Urinary bladder (tissue), 4 donors: ENCODE results near the gene AMFR. TPM values are rescaled to one million over a fixed set of nuclear protein-coding genes. Genes with fewer than 3 reads are reported as not detected.

Experiments
- DNase-seq: peaks from one replicate; pipeline ENCODE4 v3.0.0-alpha.2; 2015; ENCODE audit errors: extremely low spot score
- H3K27ac ChIP-seq: one replicate; pipeline ENCODE4 v1.5.1; 2013; ENCODE audit warnings: low read depth, mild to moderate bottlenecking, moderate library complexity
- H3K36me3 ChIP-seq: one replicate; pipeline ENCODE4 v1.6.1; 2013; ENCODE audit warnings: mild to moderate bottlenecking, moderate library complexity; ENCODE audit not compliant: insufficient read depth
- H3K4me1 ChIP-seq: one replicate; pipeline ENCODE4 v1.6.1; 2013; ENCODE audit warnings: mild to moderate bottlenecking, moderate library complexity; ENCODE audit not compliant: insufficient read depth
- H3K4me3 ChIP-seq: one replicate; pipeline ENCODE4 v1.5.1; 2013; ENCODE audit warnings: low read depth, low read length
- WGBS: extraction: QIAGEN DNeasy Blood & Tissue Kit; methylation state at CpG from one replicate; pipeline ENCODE4 v1.1.7; 2013; 5-methylcytosine and 5-hydroxymethylcytosine counted together
- polyA plus RNA-seq: library from polyadenylated mRNA; stranded (reverse); fragments of 200-250 nt; gene quantifications from one replicate; pipeline ENCODE4 v1.2.3, GENCODE V29; 2013
- total RNA-seq: library from RNA; depleted of rRNA; stranded (reverse); fragments of >200 nt; gene quantifications from one replicate; pipeline ENCODE4 v1.2.3, GENCODE V29; 2014
- donor health status: healthy with polysubstance abuse.
- donor health status: healthy.

The AMFR gene
- total RNA-seq (120 TPM), polyA plus RNA-seq (82.6 TPM)

DNA sequence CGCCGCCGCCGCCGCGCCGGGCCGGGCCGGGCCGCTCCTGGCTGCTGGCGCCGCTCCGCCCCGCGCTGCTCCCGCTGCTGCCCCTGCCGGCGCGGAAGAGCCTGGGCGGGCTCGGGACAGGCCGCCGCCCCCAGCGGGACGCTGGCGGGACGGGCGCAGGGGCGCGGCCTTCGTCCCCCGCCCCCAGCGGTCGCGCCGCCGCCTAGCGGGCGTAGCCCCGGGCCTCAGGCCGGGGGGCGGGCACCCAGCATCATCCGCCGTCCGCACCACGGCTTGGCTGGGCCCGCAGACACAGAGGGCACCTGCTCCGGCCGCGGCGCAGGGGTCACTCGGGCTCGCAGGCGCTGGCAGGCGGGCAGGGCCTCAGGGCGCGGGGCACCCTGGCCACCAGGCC, at the start of gene AMFR:
AMFR (minus strand) TSS at position 107 of the 394 bp plus-strand sequence. CDS start 218 bp downstream, outside the sequence.
- under 1% methylated on average over 57 of the region's 57 CpGs for WGBS
- Histone ChIP-seq H3K4me1 (no peaks in the 10 kb centered on the region), H3K27ac (peak within 1 kb of the TSS; percentile 91), H3K36me3 (no peaks in the 10 kb centered on the region), H3K4me3 (peak within 1 kb of the TSS; percentile 100)
- no peak for DNase-seq

DNA sequence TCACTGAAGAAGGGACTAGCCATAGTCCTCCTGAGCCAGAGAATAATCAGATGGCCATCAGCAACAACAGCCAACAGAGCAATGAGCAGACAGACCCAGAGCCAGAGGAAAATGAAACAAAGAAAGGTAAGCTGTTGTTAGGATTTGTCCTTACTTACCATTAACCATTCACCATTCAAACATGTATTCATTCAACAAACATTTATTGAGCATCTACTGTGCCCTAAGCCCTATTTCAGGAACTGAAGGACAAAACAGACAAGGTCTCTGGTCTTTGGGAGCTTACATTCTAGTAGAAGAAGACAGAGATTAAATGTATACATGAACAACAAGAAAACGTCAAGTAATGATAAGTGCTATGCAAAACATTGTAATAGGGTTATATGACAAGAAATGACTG, 45.3 kb upstream of the AMFR start:
- Histone ChIP-seq H3K4me3 (no peak overlapping the region), H3K4me1 (no peaks in the 10 kb centered on the region), H3K36me3 (peaks cover 11% of the 10 kb centered on the region), H3K27ac (no peak overlapping the region)
- 90% methylated on average over 1 of the region's 1 CpG for WGBS
- no peak for DNase-seq

DNA sequence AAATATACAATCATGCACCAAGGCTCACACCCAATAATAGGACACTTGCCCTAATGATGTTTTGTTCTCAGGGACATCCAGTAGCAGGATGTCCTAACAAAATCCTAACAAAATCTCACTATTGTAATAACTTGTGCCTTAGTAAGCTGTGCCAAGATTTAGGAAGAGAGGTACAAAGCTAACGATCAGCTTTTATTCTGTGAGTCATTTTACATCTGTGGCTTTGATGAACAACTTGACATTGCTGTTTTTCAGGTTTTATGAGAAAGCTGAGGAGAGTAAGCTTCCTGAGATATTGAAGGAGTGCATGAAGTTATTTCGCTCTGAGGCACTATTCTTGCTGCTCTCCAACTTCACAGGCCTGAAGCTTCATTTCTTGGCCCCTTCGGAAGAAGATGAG, 44.9 kb upstream of the AMFR start:
- DNase-seq = no peak
- 87% methylated on average over 3 of the region's 3 CpGs for WGBS
- Histone ChIP-seq H3K4me1 (no peaks in the 10 kb centered on the region), H3K27ac (no peak overlapping the region), H3K4me3 (no peak overlapping the region), H3K36me3 (peaks cover 11% of the 10 kb centered on the region)

DNA sequence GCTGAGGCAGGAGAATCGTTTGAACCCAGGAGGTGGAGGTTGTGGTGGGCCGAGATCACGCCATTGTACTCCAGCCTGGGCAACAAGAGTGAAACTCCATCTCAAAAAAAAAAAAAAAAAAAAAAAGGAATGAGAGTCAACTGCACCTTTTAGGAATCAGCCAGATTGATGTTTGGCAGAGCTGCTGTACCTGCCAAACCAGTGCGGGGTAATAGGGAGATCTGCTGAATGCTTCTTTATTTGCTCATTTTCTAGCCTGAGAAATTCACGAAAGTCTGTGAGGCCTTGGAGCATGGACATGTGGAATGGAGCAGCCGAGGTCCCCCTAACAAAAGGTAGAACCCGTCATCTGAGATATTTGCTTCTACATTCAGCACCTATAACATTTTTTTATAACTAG, 44.4 kb upstream of the AMFR start:
- no peak overlapping the region for H3K4me3 ChIP-seq
- WGBS = 94% methylated on average over 7 of the region's 7 CpGs
- H3K27ac ChIP-seq = no peak overlapping the region
- no peak for DNase-seq
- H3K36me3 ChIP-seq = peaks cover 9% of the 10 kb centered on the region
- no peaks in the 10 kb centered on the region for H3K4me1 ChIP-seq

DNA sequence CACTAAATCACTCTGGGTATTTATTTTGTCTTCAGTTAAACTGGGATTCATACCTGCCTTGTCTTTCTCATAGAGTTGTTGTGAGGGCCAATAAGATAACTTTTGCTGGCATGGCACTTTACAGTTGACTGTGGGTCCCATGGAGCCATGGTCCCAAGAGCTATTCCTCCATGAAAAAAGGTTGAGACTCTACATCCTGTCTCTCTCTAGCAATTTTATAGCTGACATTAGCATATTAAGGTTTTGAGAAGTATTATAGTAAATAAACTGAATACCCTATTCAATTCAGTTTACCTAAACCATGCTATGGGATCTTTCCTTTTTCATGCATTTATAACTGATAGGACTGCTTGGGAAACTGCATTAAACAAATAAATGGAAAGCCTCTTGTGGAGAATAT, 43.5 kb upstream of the AMFR start:
- H3K36me3 ChIP-seq = peaks cover 8% of the 10 kb centered on the region
- H3K27ac ChIP-seq = no peak overlapping the region
- no peak for DNase-seq
- H3K4me3 ChIP-seq = no peak overlapping the region
- H3K4me1 ChIP-seq = no peaks in the 10 kb centered on the region

DNA sequence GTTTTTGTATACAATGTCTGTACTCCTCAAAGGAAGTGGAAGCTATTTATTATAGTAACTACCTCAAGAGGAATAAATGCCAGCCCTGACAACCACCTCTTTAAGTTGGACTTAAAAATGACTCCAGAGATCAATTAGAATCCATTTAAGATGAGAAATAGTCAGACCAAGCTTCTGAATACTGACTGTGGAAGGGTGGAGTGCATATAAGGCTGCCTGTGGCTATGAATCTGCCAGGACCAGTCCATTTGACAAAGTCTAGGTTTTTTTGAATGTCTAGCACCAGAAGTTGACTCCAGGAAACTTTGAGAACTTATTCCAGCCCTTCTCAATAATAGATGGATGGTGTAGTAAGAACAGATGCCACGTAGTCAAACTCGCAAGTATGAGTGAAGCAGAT, 41.0 kb upstream of the AMFR start:
- WGBS = over 99% methylated on average over 2 of the region's 2 CpGs
- peaks cover 6% of the 10 kb centered on the region for H3K36me3 ChIP-seq
- H3K4me1 ChIP-seq = no peaks in the 10 kb centered on the region
- no peak overlapping the region for H3K4me3 ChIP-seq
- H3K27ac ChIP-seq = no peak overlapping the region
- no peak for DNase-seq

DNA sequence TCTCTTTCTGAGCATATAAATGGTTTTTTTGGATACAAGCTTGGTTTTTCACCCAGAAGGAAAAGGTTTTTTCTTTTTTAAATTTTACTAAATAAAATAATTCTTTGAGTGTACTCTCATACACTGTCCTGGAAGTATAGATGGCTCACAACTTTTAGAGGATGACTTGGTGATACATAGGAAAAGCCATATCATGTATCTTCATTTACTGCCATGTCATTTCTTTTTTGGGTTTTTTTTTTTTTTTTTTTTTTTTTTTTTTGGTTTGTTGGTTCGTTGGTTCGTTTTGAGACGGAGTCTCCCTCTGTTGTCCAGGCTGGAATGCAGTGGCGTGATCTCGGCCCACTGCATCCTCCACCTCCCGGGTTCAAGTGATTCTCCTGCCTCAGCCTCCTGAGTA, 37.8 kb upstream of the AMFR start:
- no peak overlapping the region for H3K27ac ChIP-seq
- 96% methylated on average over 6 of the region's 6 CpGs for whole genome bisulfite sequencing
- DNase-seq = no peak
- H3K36me3 ChIP-seq = no peaks in the 10 kb centered on the region
- no peak overlapping the region for H3K4me3 ChIP-seq
- H3K4me1 ChIP-seq = no peaks in the 10 kb centered on the region

DNA sequence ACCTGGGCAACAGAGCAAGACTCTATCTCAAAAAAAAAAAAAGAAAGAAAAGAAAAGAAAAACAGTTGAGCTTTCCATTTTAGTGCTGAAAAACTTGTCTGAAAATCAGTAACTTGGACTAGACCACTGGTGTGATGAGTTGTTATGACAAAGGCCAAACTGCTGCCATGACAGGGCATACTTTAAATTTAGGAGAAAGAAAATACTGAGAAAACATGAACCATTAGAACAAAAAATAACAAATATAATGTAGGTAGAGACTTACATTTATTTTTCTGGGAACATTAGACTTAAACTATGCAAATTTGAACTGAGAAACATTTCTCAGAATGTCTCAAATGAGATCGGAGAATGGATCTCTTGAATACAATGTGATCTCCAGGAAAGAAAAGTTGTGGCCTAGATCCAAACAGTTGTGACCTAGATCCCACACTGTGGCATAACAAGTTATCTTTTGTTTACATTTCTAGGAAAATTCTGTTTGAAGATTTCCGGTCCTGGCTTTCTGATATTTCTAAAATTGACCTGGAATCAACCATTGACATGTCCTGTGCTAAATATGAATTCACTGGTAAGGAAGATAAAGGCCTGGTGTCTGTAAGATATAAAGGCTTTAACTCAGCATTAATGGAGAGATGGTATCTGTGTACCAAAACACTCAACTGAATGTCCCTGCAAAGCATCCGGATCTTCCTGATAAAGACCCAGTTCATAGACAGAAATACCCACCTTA, 36.9 kb upstream of the AMFR start:
- no peak overlapping the region for H3K27ac ChIP-seq
- no peaks in the 10 kb centered on the region for H3K36me3 ChIP-seq
- WGBS = 65% methylated on average over 3 of the region's 3 CpGs
- H3K4me3 ChIP-seq = no peak overlapping the region
- no peaks in the 10 kb centered on the region for H3K4me1 ChIP-seq
- no peak for DNase-seq

DNA sequence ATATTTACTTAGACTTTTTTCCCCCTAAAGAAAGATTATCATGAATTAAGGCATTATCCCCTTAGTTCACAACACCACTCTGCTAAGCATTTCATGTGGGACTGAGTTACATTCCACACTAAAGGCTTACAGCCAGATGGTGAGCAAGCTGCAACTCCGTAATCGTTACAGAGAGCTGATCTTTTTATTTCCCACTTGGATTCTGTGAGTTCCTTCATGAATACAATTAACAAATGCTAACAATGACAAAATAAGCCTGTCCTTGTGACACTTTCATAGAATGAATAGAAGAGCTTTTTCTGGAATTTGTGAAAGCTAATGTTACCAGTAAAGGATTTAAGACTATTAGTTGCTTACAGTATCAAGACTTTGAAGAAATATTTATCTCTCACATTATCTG, 34.8 kb upstream of the AMFR start:
- no peak for DNase-seq
- 85% methylated on average over 2 of the region's 2 CpGs for WGBS
- Histone ChIP-seq H3K27ac (no peak overlapping the region), H3K4me1 (no peaks in the 10 kb centered on the region), H3K4me3 (no peak overlapping the region), H3K36me3 (peaks cover 1% of the 10 kb centered on the region)

DNA sequence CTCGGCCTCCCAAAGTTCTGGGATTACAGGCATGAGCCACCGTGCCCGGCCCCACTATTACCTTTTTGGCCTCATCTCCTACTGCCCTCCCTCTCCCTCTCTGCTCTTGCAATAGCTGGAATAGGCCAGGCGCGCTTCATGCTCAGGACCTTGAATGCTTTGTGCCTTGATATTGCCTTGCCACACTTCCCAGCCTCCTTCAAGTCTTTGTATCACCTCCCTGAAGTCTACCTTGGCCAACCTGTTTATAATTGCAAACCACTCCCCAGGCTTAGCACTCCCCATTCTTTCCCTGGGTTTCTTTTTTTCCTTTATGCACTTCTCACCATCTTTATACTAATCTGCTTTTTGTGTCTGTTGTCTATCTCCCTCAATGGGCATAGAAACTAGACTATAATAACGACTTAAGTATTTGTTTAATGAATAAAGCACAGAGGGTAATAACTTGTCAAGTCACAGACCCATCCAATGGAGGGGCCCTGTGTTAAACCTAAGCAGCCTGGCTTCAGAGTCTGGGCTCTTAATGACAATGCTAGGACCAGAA, 32.7 kb upstream of the AMFR start:
- Histone ChIP-seq H3K4me1 (no peaks in the 10 kb centered on the region), H3K27ac (no peak overlapping the region), H3K36me3 (peaks cover 4% of the 10 kb centered on the region), H3K4me3 (no peak overlapping the region)
- 93% methylated on average over 6 of the region's 6 CpGs for WGBS
- no peak for DNase-seq

DNA sequence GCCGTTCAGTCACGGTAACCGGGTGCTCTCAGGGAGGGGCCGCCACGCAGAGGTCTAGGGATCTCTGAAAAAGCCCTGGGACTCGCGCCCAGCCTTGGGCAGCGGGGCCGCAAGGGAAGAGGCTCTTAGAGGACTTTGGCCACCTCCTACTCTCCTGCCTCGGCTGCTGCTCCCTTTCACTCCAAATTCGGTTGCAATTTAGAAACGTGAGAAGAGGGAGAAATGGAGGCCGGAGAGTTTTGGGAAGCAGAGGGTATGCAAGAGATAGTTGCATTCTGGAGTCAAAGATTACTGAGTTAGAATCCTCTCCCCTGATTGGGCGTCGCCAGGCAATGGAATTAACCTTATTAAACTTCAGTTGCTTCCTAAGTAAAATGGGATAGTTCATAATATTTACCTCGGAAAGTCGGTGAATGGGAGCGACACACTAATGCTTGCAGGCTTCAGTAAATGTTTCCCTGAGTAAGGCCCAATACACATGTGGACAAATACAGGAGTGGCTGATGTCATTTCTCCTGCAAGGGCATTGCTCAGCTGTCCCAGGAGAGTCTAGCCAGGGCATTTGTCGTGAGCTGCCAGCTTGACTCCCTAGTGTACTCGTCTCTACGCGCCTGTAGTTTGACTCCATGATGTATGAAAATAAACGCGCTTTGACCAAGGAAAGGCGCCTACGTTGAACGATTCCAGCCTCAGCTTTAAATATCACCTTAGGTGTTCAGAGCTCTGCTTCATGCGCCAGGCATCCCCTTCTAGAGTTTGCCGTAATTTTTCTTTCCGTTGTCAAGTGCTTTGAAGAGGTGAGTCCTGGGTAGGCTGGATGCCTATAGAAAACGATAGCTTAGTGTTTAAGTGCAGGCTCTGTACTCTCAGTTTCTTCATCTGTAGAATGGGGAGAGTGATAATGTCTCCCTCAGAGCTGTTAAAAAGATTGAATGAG, 26.7 kb upstream of the AMFR start:
- 6% methylated on average over 31 of the region's 31 CpGs for WGBS
- peaks cover 4% of the 10 kb centered on the region for H3K36me3 ChIP-seq
- H3K4me1 ChIP-seq = peaks cover 3% of the 10 kb centered on the region
- H3K4me3 ChIP-seq = peak overlapping the region; percentile 57
- H3K27ac ChIP-seq = no peak overlapping the region
- DNase-seq = no peak

DNA sequence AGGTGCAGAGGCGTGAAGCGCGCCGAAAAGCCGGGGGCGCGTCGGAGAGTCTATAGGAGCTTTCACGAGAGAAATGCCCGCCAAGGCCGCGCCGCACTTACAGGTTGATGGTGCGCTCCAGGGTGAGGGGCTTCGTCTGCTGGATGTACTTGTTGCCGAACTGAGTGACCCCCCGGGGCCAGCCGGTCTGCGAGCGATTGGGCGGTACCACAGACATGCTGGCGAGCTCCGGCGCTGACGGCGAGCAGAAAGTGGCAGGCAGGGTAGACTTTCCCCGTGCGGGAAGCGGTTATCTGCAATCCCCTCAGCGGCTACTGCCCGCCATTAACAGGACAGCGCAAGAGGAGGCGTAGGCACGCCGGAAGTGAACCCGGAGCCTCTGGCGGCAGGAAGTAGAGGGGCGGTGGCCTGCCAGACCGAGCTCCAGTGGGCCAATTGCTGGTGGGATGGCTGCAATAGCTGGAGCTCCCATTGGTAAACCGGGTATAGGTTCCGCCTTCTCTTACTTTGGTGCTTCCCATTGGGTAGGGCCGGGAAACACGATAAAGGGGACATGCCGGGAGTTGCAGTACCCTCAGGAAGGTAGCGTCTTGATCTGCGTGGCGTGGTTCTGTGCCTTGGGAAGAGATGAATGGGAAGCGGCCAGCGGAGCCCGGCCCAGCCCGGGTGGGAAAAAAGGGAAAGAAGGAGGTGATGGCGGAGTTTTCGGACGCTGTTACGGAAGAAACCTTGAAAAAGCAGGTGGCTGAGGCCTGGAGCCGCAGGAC, 25.8 kb upstream of the AMFR start, which contains the start of the genes NUDT21 and OGFOD1:
NUDT21 (minus strand) TSS at position 347 of the 767 bp plus-strand sequence; CDS start at position 217, 130 bp downstream.
OGFOD1 (plus strand) TSS at position 569 of the 767 bp plus-strand sequence; CDS start at position 628, 59 bp downstream.
- H3K4me3 ChIP-seq = peak within 1 kb of the TSS; percentile 92
- H3K27ac ChIP-seq = peak within 1 kb of the TSS; percentile 28
- peak; percentile 96 for DNase-seq
- WGBS = under 1% methylated on average over 56 of the region's 56 CpGs
- peaks cover 2% of the 10 kb centered on the region for H3K36me3 ChIP-seq
- H3K4me1 ChIP-seq = peaks cover 3% of the 10 kb centered on the region
